B cell (primary cell): ENCODE data around the gene PLCB3. TPM values are rescaled to one million over a fixed set of nuclear protein-coding genes. Genes with fewer than 3 reads are reported as not detected.

Experiments used
- ATAC-seq: fragments of 200-7000 bp; cut with Tn5 transposase; one replicate; pipeline ENCODE4 v1.10.0; 2021; ENCODE audit warnings: low read depth, mild to moderate bottlenecking, moderate number of reproducible peaks, moderate library complexity
- CTCF ChIA-PET: fragments of 350-600 bp; sonication (Branson Sonifier 250); formaldehyde crosslinking; loops from one replicate; lab custom pipeline; 2021; ENCODE audit warnings: antibody characterized with exemption, inconsistent platforms; lab: Charles Lee
- POLR2A ChIA-PET: fragments of 350-600 bp; sonication (Branson Sonifier 250); formaldehyde crosslinking; loops from one replicate; lab custom pipeline; 2021; ENCODE audit warnings: antibody characterized with exemption; lab: Charles Lee
- DNase-seq: peaks from one replicate; pipeline ENCODE4 v3.0.0; 2013
- H2AFZ ChIP-seq: 2 replicates; pipeline ENCODE4 v1.6.1; 2012; ENCODE audit warnings: mild to moderate bottlenecking, low read depth, low read length; ENCODE audit not compliant: insufficient read depth, poor library complexity, severe bottlenecking
- H3K27ac ChIP-seq, 2 donors: 1 replicate in 1 of 2; 2 replicates in 1 of 2; pipeline ENCODE4 v1.5.1; 2012 to 2013; ENCODE audit warnings: low read length in 2 of 2, mild to moderate bottlenecking in 2 of 2, moderate library complexity in 1 of 2
- H3K27me3 ChIP-seq, 4 experiments: fragments of 200-600 bp in 1 of 4; sonication (generic) in 1 of 4; replicated peaks in 1 of 4; 1 replicate in 2 of 4; 2 replicates in 2 of 4; pipeline versions ENCODE4 v1.6.1 to v1.7.0; 2013 to 2016; ENCODE audit warnings: low read length in 3 of 4, mild to moderate bottlenecking in 2 of 4, mixed read lengths in 1 of 4, moderate library complexity in 1 of 4; ENCODE audit not compliant: insufficient read depth in 4 of 4, control insufficient read depth in 3 of 4; ENCODE audit errors: control extremely low read depth in 1 of 4
- H3K36me3 ChIP-seq, 2 experiments: replicated peaks in 1 of 2; 1 replicate in 1 of 2; 2 replicates in 1 of 2; pipeline versions ENCODE4 v1.6.1 to v1.7.1; 2013; ENCODE audit warnings: low read length in 1 of 2; ENCODE audit not compliant: insufficient read depth in 2 of 2, control insufficient read depth in 1 of 2; ENCODE audit errors: control extremely low read depth in 1 of 2, extremely low read depth in 1 of 2
- H3K4me1 ChIP-seq, 2 donors: fragments of 200-600 bp in 1 of 2; sonication (generic) in 1 of 2; 1 replicate in 1 of 2; 2 replicates in 1 of 2; pipeline versions ENCODE4 v1.5.1 to v1.6.1; 2013 to 2017; ENCODE audit warnings: low read length in 2 of 2; ENCODE audit not compliant: control insufficient read depth in 2 of 2, insufficient read depth in 2 of 2
- H3K4me2 ChIP-seq: replicated peaks from 2 replicates; pipeline ENCODE3; 2012; ENCODE audit warnings: mild to moderate bottlenecking, low read depth, low read length; ENCODE audit not compliant: poor library complexity, severe bottlenecking
- H3K4me3 ChIP-seq, 5 experiments: fragments of 200-600 bp in 1 of 5; sonication (generic) in 1 of 5; 1 replicate in 3 of 5; 2 replicates in 2 of 5; pipeline versions ENCODE4 v1.5.1 to v1.7.0; 2011 to 2016; ENCODE audit warnings: low read length in 4 of 5, mild to moderate bottlenecking in 4 of 5, low read depth in 2 of 5, control low read depth in 1 of 5, moderate library complexity in 1 of 5; ENCODE audit not compliant: insufficient read depth in 1 of 5; ENCODE audit errors: control extremely low read depth in 1 of 5, extremely low read depth in 1 of 5
- H3K79me2 ChIP-seq: fragments of 200-600 bp; sonication (generic); one replicate; pipeline ENCODE4 v1.6.0; 2016; ENCODE audit warnings: low read length; ENCODE audit not compliant: control insufficient read depth, insufficient read depth
- H3K9ac ChIP-seq: fragments of 200-600 bp; sonication (generic); 2 replicates; pipeline ENCODE4 v1.6.1; 2017; ENCODE audit warnings: mild to moderate bottlenecking, low read length, moderate library complexity
- H3K9me3 ChIP-seq, 3 donors: one replicate each; pipeline versions ENCODE4 v1.6.1 to v1.7.1; 2013; ENCODE audit warnings: low read length in 2 of 3; ENCODE audit not compliant: control insufficient read depth in 2 of 3, insufficient read depth in 1 of 3; ENCODE audit errors: control extremely low read depth in 1 of 3
- H4K20me1 ChIP-seq: 2 replicates; pipeline ENCODE4 v1.6.0; 2012; ENCODE audit warnings: mild to moderate bottlenecking, low read length; ENCODE audit not compliant: insufficient read depth, control insufficient read depth, poor library complexity, severe bottlenecking
- H3K27ac Mint-ChIP-seq: one replicate; pipeline ENCODE4 v1.8.0; 2021; ENCODE audit warnings: mixed read lengths
- H3K27me3 Mint-ChIP-seq: one replicate; pipeline ENCODE4 v1.8.0; 2021; ENCODE audit warnings: mixed read lengths
- H3K4me1 Mint-ChIP-seq: one replicate; pipeline ENCODE4 v1.8.0; 2021; ENCODE audit warnings: mixed read lengths
- H3K4me3 Mint-ChIP-seq: one replicate; pipeline ENCODE4 v1.8.0; 2021; ENCODE audit warnings: mixed read lengths
- H3K9me3 Mint-ChIP-seq: one replicate; pipeline ENCODE4 v1.8.0; 2022; ENCODE audit warnings: mixed read lengths; ENCODE audit not compliant: insufficient read depth
- CTCF ChIP-seq: fragments of 200-600 bp; IDR thresholded peaks from one replicate; pipeline ENCODE4 v1.8.0; 2022; ENCODE audit warnings: antibody characterized with exemption, mild to moderate bottlenecking
- EZH2 ChIP-seq: IDR thresholded peaks from 2 replicates; pipeline ENCODE4 v1.6.1; 2012; ENCODE audit warnings: borderline replicate concordance, low read depth, mild to moderate bottlenecking, moderate library complexity, low read length; ENCODE audit not compliant: insufficient read depth, poor library complexity, severe bottlenecking
- WGBS: methylation state at CpG from one replicate; pipeline ENCODE4 v1.1.5; 2013; ENCODE audit warnings: missing lambda C conversion rate; ENCODE audit not compliant: insufficient coverage; 5-methylcytosine and 5-hydroxymethylcytosine counted together
- intact Hi-C: fragments of 100-400 bp; cut with micrococcal nuclease; formaldehyde crosslinking; loops from one replicate; pipeline ENCODE4 v1.10.0; 2022
- polyA plus RNA-seq: library from polyadenylated mRNA; depleted of rRNA; stranded (reverse); fragments of >200 nt; gene quantifications from 2 replicates; pipeline ENCODE4 v1.2.3, GENCODE V29; 2012
- total RNA-seq, 2 donors: library from RNA; stranded (reverse); fragments of 120-200 nt in 1 of 2; gene quantifications; 1 replicate in 1 of 2; 2 replicates in 1 of 2; pipeline versions ENCODE4 v1.2.3 to v1.2.4, GENCODE V29; 2013 to 2022

Gene PLCB3
- total and polyA plus RNA-seq, 2 donors (not counting 1 experiment from before 2014, with no cell fraction given), result 3.0 to 8.1 TPM

DNA sequence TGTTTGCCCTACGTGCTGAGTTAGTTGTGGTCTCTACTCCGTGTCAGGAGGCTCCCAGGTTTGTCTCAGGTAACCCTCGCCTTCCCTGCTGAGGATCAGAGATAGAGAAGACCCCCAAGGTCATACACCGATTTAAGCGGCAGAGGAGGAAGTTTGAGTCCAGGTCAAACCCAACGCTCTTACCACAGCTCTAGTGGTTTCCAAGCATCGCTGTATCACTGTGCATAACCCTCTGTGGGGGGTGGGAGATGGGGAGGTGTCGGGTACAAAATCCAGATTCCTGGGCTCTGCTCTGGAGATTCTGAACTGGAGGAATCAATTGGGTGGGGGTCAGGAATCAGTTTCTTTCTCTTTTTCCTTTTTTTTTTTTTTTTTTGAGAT lies 20.4 kb upstream of the PLCB3 start:
- H3K27me3 Mint-ChIP-seq, result no peaks in the 10 kb centered on the region
- H3K27ac Mint-ChIP-seq, result peak overlapping the region; percentile 97
- peak overlapping the region; percentile 95 for H3K4me3 Mint-ChIP-seq
- Histone ChIP-seq H3K9ac (peak overlapping the region; percentile 74), H2AFZ (peak overlapping the region; percentile 85), H3K79me2 (peaks cover 31% of the 10 kb centered on the region), H3K4me3 (peak overlapping the region; percentile 67 to 98 (median 78)), H3K27ac (peak overlapping the region; percentile 84), H3K36me3 (peaks cover 0 to 2% of the 10 kb centered on the region in 2 experiments), H3K4me1 (peaks cover 44 to 66% of the 10 kb centered on the region in 2 donors), H3K27me3 (no peaks in the 10 kb centered on the region), H3K9me3 (no peaks in the 10 kb centered on the region), H3K4me2 (peak overlapping the region; percentile 99), H4K20me1 (peaks cover 23% of the 10 kb centered on the region)
- intact Hi-C loops, result loop anchor here (1.0 to 2.0 kb wide), 6 partner anchors 10 to 74 kb away; partner anchors contain the start of genes BAD, ESRRA, FKBP2 and GPR137
- H3K4me1 Mint-ChIP-seq, result peaks cover 58% of the 10 kb centered on the region
- CTCF ChIA-PET, result interaction anchor here (0.8 to 1.6 kb wide), 4 partner anchors 15 to 27 kb away, joined by 3 to 6 read pairs (median 4); partner anchors contain the start of genes PLCB3 and PPP1R14B
- 0% methylated on average over 3 of the region's 8 CpGs for WGBS
- H3K9me3 Mint-ChIP-seq, result no peaks in the 10 kb centered on the region
- DNase-seq, result no peak
- POLR2A ChIA-PET, result interaction anchor here (0.7 to 2.4 kb wide), 4 partner anchors 10 to 565 kb away, joined by 7 to 13 read pairs (median 9); partner anchors contain the start of genes FERMT3 and FKBP2
- no peak for ATAC-seq
- TF ChIP-seq CTCF (no peak), EZH2 (no peak)

DNA sequence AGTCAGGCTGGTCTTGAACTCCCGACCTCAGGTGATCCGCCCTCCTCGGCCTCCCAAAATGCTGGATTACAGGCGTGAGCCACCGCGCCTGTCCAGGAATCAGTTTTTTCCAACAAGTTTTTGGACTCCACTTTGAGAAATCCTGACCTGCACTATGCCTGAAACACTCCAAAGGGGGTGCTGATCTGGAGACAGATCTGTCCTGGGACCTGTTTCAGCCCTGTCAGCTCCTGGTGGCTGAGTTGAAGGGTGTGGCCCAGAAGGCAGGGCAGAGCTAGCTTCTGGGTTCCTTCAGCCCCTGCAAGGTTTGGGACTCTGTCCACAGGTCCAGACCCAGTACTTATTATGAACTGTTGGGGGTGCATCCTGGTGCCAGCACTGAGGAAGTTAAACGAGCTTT lies 19.8 kb upstream of the PLCB3 start:
- Histone ChIP-seq H2AFZ (no peak overlapping the region), H4K20me1 (peaks cover 25% of the 10 kb centered on the region), H3K27me3 (no peaks in the 10 kb centered on the region), H3K36me3 (peaks cover 0 to 6% of the 10 kb centered on the region in 2 experiments), H3K79me2 (peaks cover 30% of the 10 kb centered on the region), H3K9me3 (no peaks in the 10 kb centered on the region), H3K4me2 (peak overlapping the region; percentile 99), H3K4me3 (no peak overlapping the region), H3K9ac (no peak overlapping the region), H3K27ac (no peak overlapping the region), H3K4me1 (peaks cover 44 to 67% of the 10 kb centered on the region in 2 donors)
- Mint-ChIP-seq H3K27me3 (no peaks in the 10 kb centered on the region), H3K4me3 (peak overlapping the region; percentile 76), H3K27ac (peak overlapping the region; percentile 65), H3K4me1 (peaks cover 57% of the 10 kb centered on the region), H3K9me3 (no peaks in the 10 kb centered on the region)
- WGBS, result 93% methylated on average over 7 of the region's 7 CpGs
- DNase-seq, result no peak
- POLR2A ChIA-PET, result interaction anchor here (0.7 to 2.4 kb wide), 3 partner anchors 10 to 566 kb away, joined by 7 to 13 read pairs (median 11); partner anchors contain the start of genes FERMT3 and FKBP2
- TF ChIP-seq CTCF (no peak), EZH2 (no peak)
- ATAC-seq, result no peak
- CTCF ChIA-PET, result interaction anchor here (0.8 to 1.1 kb wide), 2 partner anchors 15 to 27 kb away, joined by 3 to 5 read pairs; partner anchors contain the start of gene PPP1R14B
- intact Hi-C loops, result loop anchor here (2.0 kb wide), 1 partner anchor 53 kb away; the partner anchor contains the start of genes BAD and GPR137
